Measurements from ENCODE around the gene KIF1B. TPM values are rescaled to one million over a fixed set of nuclear protein-coding genes. Genes with fewer than 3 reads are reported as not detected.

Gene KIF1B
- total and polyA plus RNA-seq, 10 of the 15 experiments (the other 5 are each of a cell fraction or from before 2014, with no cell fraction given): 2.1 to 16.5 (median 8.7) TPM

DNA sequence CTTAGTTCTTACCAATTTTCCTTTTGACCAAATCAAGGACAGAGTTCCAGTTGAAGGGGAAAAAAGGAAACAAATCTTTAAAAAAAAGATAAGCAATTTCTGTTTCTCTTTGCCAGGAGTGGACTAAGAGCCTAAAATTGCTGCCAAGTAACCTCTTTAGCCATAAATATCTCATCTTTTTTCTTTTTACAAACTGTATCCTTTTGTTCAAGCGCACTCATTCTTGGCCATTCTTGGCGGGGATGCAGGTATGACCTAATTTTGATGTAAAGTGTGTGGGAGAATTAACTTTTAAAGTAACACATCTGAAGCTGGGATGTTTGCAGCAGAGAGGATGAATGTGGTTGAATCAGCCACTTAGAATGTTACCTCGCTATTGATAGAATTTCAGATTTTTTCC is 13.4 kb upstream of the KIF1B start:
- DNase-seq (ENCODE audit: low read depth, low spot score) (no peak), ATAC-seq (no peak), FAIRE-seq (no peak)
- ChIA-PET RAD21 (ENCODE audit: unreplicated experiment) (no interaction called here), SMC1A (ENCODE audit: uncharacterized antibody, unreplicated experiment) (interaction anchor here (1.1 kb wide), 1 partner anchor 13 kb away, joined by 4 read pairs; no protein-coding TSS in a partner anchor), POLR2A (no interaction called here), CTCF (interaction anchor here (1.2 kb wide), 1 partner anchor 41 kb away, joined by 3 read pairs; no protein-coding TSS in a partner anchor)
- H3K9me3 ChIP-seq (replicated peaks; ENCODE audit: control insufficient read depth, insufficient read depth, low read length): no peaks in the 10 kb centered on the region
- WGBS (ENCODE audit: insufficient coverage, insufficient replicate concordance, low lambda C conversion rate, missing lambda C conversion rate): 76% methylated on average over 3 of the region's 3 CpGs
- no TSS peak for BruUV-seq (replicated peaks)
- in situ Hi-C loops (cut with MboI) (no loop called here), intact Hi-C loops (cut with micrococcal nuclease; ENCODE audit: unreplicated experiment) (no loop called here)
- H3K4me1 ChIP-seq (ENCODE audit: control insufficient read depth, insufficient read depth, low read length): no peaks in the 10 kb centered on the region
- no peak overlapping the region for H3K27ac ChIP-seq (ENCODE audit: control insufficient read depth, insufficient read depth)
- H4K20me1 ChIP-seq (ENCODE audit: control insufficient read depth, insufficient read depth): no peaks in the 10 kb centered on the region
- H3K79me2 ChIP-seq (ENCODE audit: control insufficient read depth, insufficient read depth, low read length): no peaks in the 10 kb centered on the region
- no peak overlapping the region for H3K4me3 ChIP-seq
- no peaks in the 10 kb centered on the region; a peak in 1 of 4 replicates for H3K27me3 ChIP-seq (replicated peaks in 1 of 2; ENCODE audit: control insufficient read depth in 2 of 2, insufficient read depth in 2 of 2, low read length in 1 of 2)
- TF ChIP-seq POLR2AphosphoS5 (IDR thresholded peaks at IDR 0.05; ENCODE audit: low read length) (no peak), MYC (IDR thresholded peaks at IDR 0.05; ENCODE audit: insufficient read depth, insufficient read length, insufficient replicate concordance, low read length, severe bottlenecking) (no peak), CREM (IDR thresholded peaks at IDR 0.05; ENCODE audit: low read depth) (no peak), TCF3 (IDR thresholded peaks at IDR 0.05; ENCODE audit: borderline replicate concordance, insufficient read depth, low read depth, low read length) (no peak), RCOR1 (conservative IDR thresholded peaks at IDR 0.05; ENCODE audit: low read depth, low read length) (no peak), NR2C2 (IDR thresholded peaks at IDR 0.05; ENCODE audit: borderline replicate concordance, control insufficient read depth, insufficient read length, low read depth) (no peak)
- H3K4me2 ChIP-seq (ENCODE audit: control insufficient read depth, insufficient read depth): no peak overlapping the region
- H3K36me3 ChIP-seq (ENCODE audit: control insufficient read depth in 2 of 2, insufficient read depth in 2 of 2, low read length in 1 of 2): no peaks in the 10 kb centered on the region
- H2AFZ ChIP-seq (ENCODE audit: control insufficient read depth, low read depth, low read length): no peak overlapping the region
- no peak overlapping the region for H3K9ac ChIP-seq (ENCODE audit: control insufficient read depth, insufficient read depth, low read length)

GRCh38 chr1:10200620-10201019 is 9.8 kb upstream of the KIF1B start:
- in situ Hi-C loops (cut with MboI): no loop called here
- intact Hi-C loops (cut with micrococcal nuclease; ENCODE audit: unreplicated experiment): no loop called here
- Histone ChIP-seq H4K20me1 (ENCODE audit: control insufficient read depth, insufficient read depth) (no peaks in the 10 kb centered on the region), H3K4me2 (ENCODE audit: control insufficient read depth, insufficient read depth) (no peak overlapping the region), H3K36me3 (ENCODE audit: control insufficient read depth in 2 of 2, insufficient read depth in 2 of 2, low read length in 1 of 2) (no peaks in the 10 kb centered on the region), H3K9ac (ENCODE audit: control insufficient read depth, insufficient read depth, low read length) (no peak overlapping the region), H3K9me3 (replicated peaks; ENCODE audit: control insufficient read depth, insufficient read depth, low read length) (no peaks in the 10 kb centered on the region), H3K27me3 (replicated peaks in 1 of 2; ENCODE audit: control insufficient read depth in 2 of 2, insufficient read depth in 2 of 2, low read length in 1 of 2) (no peaks in the 10 kb centered on the region; a peak in 1 of 4 replicates), H3K4me1 (ENCODE audit: control insufficient read depth, insufficient read depth, low read length) (no peaks in the 10 kb centered on the region), H2AFZ (ENCODE audit: control insufficient read depth, low read depth, low read length) (no peak overlapping the region), H3K4me3 (no peak overlapping the region), H3K27ac (ENCODE audit: control insufficient read depth, insufficient read depth) (no peak overlapping the region), H3K79me2 (ENCODE audit: control insufficient read depth, insufficient read depth, low read length) (no peaks in the 10 kb centered on the region)
- no peak for DNase-seq (ENCODE audit: low read depth, low spot score)
- RAD21 ChIA-PET (ENCODE audit: unreplicated experiment): interaction anchor here (0.6 kb wide), 1 partner anchor 32 kb away, joined by 6 read pairs; no protein-coding TSS in a partner anchor
- FAIRE-seq: no peak
- TF ChIP-seq EED (IDR thresholded peaks at IDR 0.05; ENCODE audit: low read depth) (no peak), ATF2 (IDR thresholded peaks at IDR 0.05; ENCODE audit: low read length) (no peak), DPF2 (IDR thresholded peaks at IDR 0.05) (no peak), SMARCA5 (IDR thresholded peaks at IDR 0.05) (no peak), ZNF207 (IDR thresholded peaks at IDR 0.05; ENCODE audit: borderline replicate concordance) (no peak), ZBED1 (IDR thresholded peaks at IDR 0.05; ENCODE audit: borderline replicate concordance) (no peak)
- CTCF ChIA-PET: interaction anchor here (1.0 to 2.7 kb wide), 2 partner anchors 9 to 12 kb away, joined by 3 to 11 read pairs; partner anchors contain the start of gene KIF1B
- POLR2A ChIA-PET: interaction anchor here (0.6 to 1.4 kb wide), 2 partner anchors 18 to 253 kb away, joined by 3 read pairs; no protein-coding TSS in a partner anchor
- SMC1A ChIA-PET (ENCODE audit: uncharacterized antibody, unreplicated experiment): interaction anchor here (0.6 to 1.6 kb wide), 2 partner anchors 9 to 15 kb away, joined by 3 to 6 read pairs; no protein-coding TSS in a partner anchor
- WGBS (ENCODE audit: insufficient coverage, insufficient replicate concordance, low lambda C conversion rate, missing lambda C conversion rate): 59% methylated on average over 4 of the region's 4 CpGs
- BruUV-seq (replicated peaks): no TSS peak
- no peak for ATAC-seq
